Endodermal cell (in vitro differentiated cells): ENCODE data around the gene STX12. TPM values are rescaled to one million over a fixed set of nuclear protein-coding genes. Genes with fewer than 3 reads are reported as not detected.
A peak's percentile ranks its signal among the peaks of the same experiment; 100 is the strongest.

Experiments
- DNase-seq: peaks from one replicate; pipeline ENCODE4 v3.0.0-alpha.2; 2017
- H3K27ac ChIP-seq: 2 replicates; pipeline ENCODE4 v1.5.1; 2013; ENCODE audit warnings: mild to moderate bottlenecking, low read depth, low read length, moderate library complexity
- H3K27me3 ChIP-seq: 2 replicates; pipeline ENCODE4 v1.6.1; 2013; ENCODE audit warnings: mild to moderate bottlenecking, low read length, moderate library complexity; ENCODE audit not compliant: insufficient read depth, control insufficient read depth, poor library complexity, severe bottlenecking
- H3K36me3 ChIP-seq: 2 replicates; pipeline ENCODE4 v1.7.0; 2013; ENCODE audit warnings: mild to moderate bottlenecking, low read length, moderate library complexity; ENCODE audit not compliant: control insufficient read depth, insufficient read depth
- H3K4me1 ChIP-seq: one replicate; pipeline ENCODE4 v1.7.0; 2013; ENCODE audit warnings: low read length; ENCODE audit not compliant: control insufficient read depth, insufficient read depth
- H3K4me3 ChIP-seq: 2 replicates; pipeline ENCODE4 v1.5.1; 2013; ENCODE audit warnings: mild to moderate bottlenecking, low read length, moderate library complexity
- H3K9ac ChIP-seq: 2 replicates; pipeline ENCODE4 v1.6.1; 2013; ENCODE audit warnings: mild to moderate bottlenecking, low read length, moderate library complexity; ENCODE audit not compliant: poor library complexity, severe bottlenecking; ENCODE audit errors: extremely low read depth
- H3K9me3 ChIP-seq: 2 replicates; pipeline ENCODE4 v1.6.1; 2013; ENCODE audit warnings: mild to moderate bottlenecking, low read length, moderate library complexity; ENCODE audit not compliant: control insufficient read depth
- H3K27ac Mint-ChIP-seq: 2 replicates; pipeline ENCODE4 v1.8.0; 2020; ENCODE audit warnings: mixed read lengths
- H3K27me3 Mint-ChIP-seq: 2 replicates; pipeline ENCODE4 v1.8.0; 2021; ENCODE audit warnings: mild to moderate bottlenecking, mixed read lengths; ENCODE audit not compliant: insufficient read depth
- H3K36me3 Mint-ChIP-seq: 2 replicates; pipeline ENCODE4 v1.8.0; 2020; ENCODE audit warnings: low read depth, mixed read lengths
- H3K4me1 Mint-ChIP-seq: 2 replicates; pipeline ENCODE4 v1.8.0; 2020; ENCODE audit warnings: mixed read lengths
- H3K4me3 Mint-ChIP-seq: 2 replicates; pipeline ENCODE4 v1.8.0; 2020; ENCODE audit warnings: mild to moderate bottlenecking, moderate library complexity, mixed read lengths
- H3K9me3 Mint-ChIP-seq: 2 replicates; pipeline ENCODE4 v1.8.0; 2020; ENCODE audit warnings: mild to moderate bottlenecking, mixed read lengths
- CTCF ChIP-seq: fragments of 200-600 bp; sonication (generic); conservative IDR thresholded peaks from 2 replicates; pipeline ENCODE4 v1.5.0; 2021; ENCODE audit warnings: antibody characterized with exemption, mild to moderate bottlenecking
- WGBS, 2 experiments: methylation state at CpG; one replicate each; pipeline versions ENCODE4 v1.1.5 to v1.1.7; 2013; ENCODE audit warnings: missing lambda C conversion rate in 2 of 2, mixed read lengths in 1 of 2; ENCODE audit not compliant: insufficient coverage in 1 of 2, insufficient read length in 1 of 2; 5-methylcytosine and 5-hydroxymethylcytosine counted together
- long read RNA-seq, 4 experiments: library from polyadenylated mRNA in 2 of 4; library from RNA in 1 of 4; library from capped mRNA in 1 of 4; stranded (forward) in 3 of 4; unstranded in 1 of 4; transcript quantifications; one replicate each; pipeline ENCODE4 v2.0.0, GENCODE V29; 2020 to 2021; ENCODE audit warnings: inconsistent platforms in 1 of 4
- polyA plus RNA-seq, 2 experiments: library from polyadenylated mRNA; stranded (reverse); fragments of 50-300 nt; gene quantifications; one replicate each; pipeline ENCODE4 v1.2.3, GENCODE V29; 2013
- total RNA-seq, 2 donors: library from RNA; stranded (reverse); fragmentation: NEBNext Ultra II Directional in 1 of 2; extraction: Animal tissue kit (Norgen Biotek cat#: 25700) in 1 of 2; gene quantifications; 2 replicates in 1 of 2; 3 replicates in 1 of 2; pipeline ENCODE4 v1.2.1, GENCODE V29; 2021

STX12 gene
- 10 to 100 TPM; 19.5 to 23.3 TPM for total RNA-seq
- 30.7 TPM for polyA plus RNA-seq (2013, experiment 1 of 2)
- 31.6 TPM for polyA plus RNA-seq (2013, experiment 2 of 2)
- long read RNA-seq, experiment 1, partial matches to known transcripts = 1 of 2 reads
- long read RNA-seq, experiment 1, other reads (novel, unspliced or antisense) = 0 of 2 reads
- long read RNA-seq, experiment 2, transcript STX12-201 (9 exons, 3,079 nt) = major isoform, 47 of 53 reads
- long read RNA-seq, experiment 2, partial matches to known transcripts = 4 of 53 reads
- long read RNA-seq, experiment 2, other reads (novel, unspliced or antisense) = 2 of 53 reads
- long read RNA-seq, experiment 3, transcript STX12-201 (9 exons, 3,079 nt) = major isoform, 175 of 190 reads
- long read RNA-seq, experiment 3, partial matches to known transcripts = 2 of 190 reads
- long read RNA-seq, experiment 3, other reads (novel, unspliced or antisense) = 10 of 190 reads
- long read RNA-seq, experiment 4, transcript STX12-201 (9 exons, 3,079 nt) = major isoform, 25 of 48 reads
- long read RNA-seq, experiment 4, partial matches to known transcripts = 21 of 48 reads
- long read RNA-seq, experiment 4, other reads (novel, unspliced or antisense) = 2 of 48 reads

GRCh38 chr1:27772932-27773825 is at the start of gene STX12:
STX12 (plus strand) TSS chr1:27773219; CDS start chr1:27773308, 89 bp downstream.
- H3K27me3 Mint-ChIP-seq = no peaks in the 10 kb centered on the region
- no peaks in the 10 kb centered on the region for H3K9me3 Mint-ChIP-seq
- no peaks in the 10 kb centered on the region for H3K27me3 ChIP-seq
- H3K4me3 Mint-ChIP-seq = peak within 1 kb of the TSS; percentile 83
- no peak for TF ChIP-seq CTCF
- peaks cover 7% of the 10 kb centered on the region for H3K36me3 ChIP-seq
- 0 to 1% methylated on average over 15 to 57 of the region's 58 CpGs for WGBS, 2 experiments
- H3K27ac Mint-ChIP-seq = peak within 1 kb of the TSS; percentile 95
- no peaks in the 10 kb centered on the region for H3K9me3 ChIP-seq
- peaks cover 4% of the 10 kb centered on the region for H3K4me1 ChIP-seq
- peak; percentile 99 for DNase-seq
- H3K4me1 Mint-ChIP-seq = peaks cover 28% of the 10 kb centered on the region
- H3K9ac ChIP-seq = peak within 1 kb of the TSS; percentile 74
- H3K4me3 ChIP-seq = peak within 1 kb of the TSS; percentile 98
- H3K36me3 Mint-ChIP-seq = peaks cover 2% of the 10 kb centered on the region
- H3K27ac ChIP-seq = peak within 1 kb of the TSS; percentile 54

- Histone ChIP-seq H3K27me3 (no peaks in the 10 kb centered on the region), H3K9me3 (no peaks in the 10 kb centered on the region), H3K4me3 (peak overlapping the region; percentile 72), H3K27ac (peak overlapping the region; percentile 87), H3K36me3 (peaks cover 3% of the 10 kb centered on the region), H3K4me1 (no peaks in the 10 kb centered on the region), H3K9ac (peak overlapping the region; percentile 31)
- peaks cover 13% of the 10 kb centered on the region for H3K36me3 Mint-ChIP-seq
- peaks cover 3% of the 10 kb centered on the region for H3K4me1 Mint-ChIP-seq
- no peak for TF ChIP-seq CTCF
- H3K4me3 Mint-ChIP-seq = peak overlapping the region; percentile 75
- H3K27ac Mint-ChIP-seq = peak overlapping the region; percentile 90
- H3K27me3 Mint-ChIP-seq = peaks cover 7% of the 10 kb centered on the region
- peak; percentile 69 for DNase-seq
- peaks cover 10% of the 10 kb centered on the region for H3K9me3 Mint-ChIP-seq
- 89 to 93% methylated on average over 9 of the region's 9 CpGs for WGBS, 2 experiments
Measured at GRCh38 chr1:27724961-27725373, 48.1 kb upstream of the STX12 start.
